PC-3 (cell line): ENCODE measurements around the gene CACNG1.

ENCODE experiments used
- CTCF ChIP-seq: fragments of 300-600 bp; sonication (generic); conservative IDR thresholded peaks from 2 replicates; pipeline ENCODE4 v1.5.1; 2017; ENCODE audit warnings: antibody characterized with exemption, low read depth, mild to moderate bottlenecking, low read length
- EZH2 ChIP-seq: fragments of 300-600 bp; sonication (generic); IDR thresholded peaks from one replicate; pipeline ENCODE4 v1.6.1; 2017; ENCODE audit warnings: antibody characterized with exemption, mild to moderate bottlenecking, low read length; ENCODE audit not compliant: unreplicated experiment

GRCh38 chr17:67058036-67058435 is 13.7 kb downstream of the CACNG1 start:
- TF ChIP-seq CTCF (no peak), EZH2 (no peak)
